Measurements from ENCODE around the gene ADAM10. TPM values are rescaled to one million over a fixed set of nuclear protein-coding genes. Genes with fewer than 3 reads are reported as not detected.
"Not testable (repeated sequence)": the region's sequence is repeated elsewhere in the genome, so short reads cannot be mapped to it uniquely, and the experiment has no call there.

Gene ADAM10
- 100 to 1,000 TPM; 141 to 284 (median 240) TPM for polyA plus RNA-seq (ENCODE audit: insufficient read length in 4 of 4)

- peak; percentile 98 to 99 (median 98) for DNase-seq (ENCODE audit: low read depth in 4 of 4, low spot score in 3 of 4)
Observed at GRCh38 chr15:58749532-58750337, at the start of gene ADAM10. Gene ADAM10, minus strand, starts transcription at chr15:58749707. Its CDS starts 173 bp downstream, at chr15:58749534.

- DNase-seq (ENCODE audit: low read depth in 4 of 4, low spot score in 3 of 4), result no peak
Observed at GRCh38 chr15:58797505-58797904, 48.0 kb upstream of the ADAM10 start.

- DNase-seq (ENCODE audit: low read depth in 4 of 4, low spot score in 3 of 4), result no peak
Observed at GRCh38 chr15:58795825-58796224, 46.3 kb upstream of the ADAM10 start.

GRCh38 chr15:58793862-58794261 is 44.4 kb upstream of the ADAM10 start:
- peak in 1 of 4 donors; percentile 46 for DNase-seq (ENCODE audit: low read depth in 4 of 4, low spot score in 3 of 4)

- no peak for DNase-seq (ENCODE audit: low read depth in 4 of 4, low spot score in 3 of 4)
Observed at GRCh38 chr15:58788056-58788710, 38.7 kb upstream of the ADAM10 start.

- no peak for DNase-seq (ENCODE audit: low read depth in 4 of 4, low spot score in 3 of 4)
Observed at GRCh38 chr15:58785355-58785754, 35.8 kb upstream of the ADAM10 start.

- no peak for DNase-seq (ENCODE audit: low read depth in 4 of 4, low spot score in 3 of 4)
Observed at GRCh38 chr15:58779554-58779953, 30.0 kb upstream of the ADAM10 start.

- DNase-seq (ENCODE audit: low read depth in 4 of 4, low spot score in 3 of 4), result no peak
Observed at GRCh38 chr15:58777107-58777506, 27.6 kb upstream of the ADAM10 start.

GRCh38 chr15:58775402-58775801 is 25.9 kb upstream of the ADAM10 start:
- no peak for DNase-seq (ENCODE audit: low read depth in 4 of 4, low spot score in 3 of 4)

GRCh38 chr15:58773024-58773423 is 23.5 kb upstream of the ADAM10 start:
- no peak for DNase-seq (ENCODE audit: low read depth in 4 of 4, low spot score in 3 of 4)

- DNase-seq (ENCODE audit: low read depth in 4 of 4, low spot score in 3 of 4), result peak in 1 of 4 donors; percentile 51
Observed at GRCh38 chr15:58771621-58772250, 22.2 kb upstream of the ADAM10 start.

GRCh38 chr15:58770857-58771620 is 21.5 kb upstream of the ADAM10 start, which contains the start of gene MINDY2:
Gene MINDY2, plus strand, starts transcription at chr15:58771302. Its CDS starts 94 bp downstream, at chr15:58771396.
- DNase-seq (ENCODE audit: low read depth in 4 of 4, low spot score in 3 of 4), result peak; percentile 99

- DNase-seq (ENCODE audit: low read depth in 4 of 4, low spot score in 3 of 4), result no peak
Observed at GRCh38 chr15:58770519-58770856, 21.0 kb upstream of the ADAM10 start.

GRCh38 chr15:58768601-58769004 is 19.1 kb upstream of the ADAM10 start:
- DNase-seq (ENCODE audit: low read depth in 4 of 4, low spot score in 3 of 4), result not testable (repeated sequence)

- no peak for DNase-seq (ENCODE audit: low read depth in 4 of 4, low spot score in 3 of 4)
Observed at GRCh38 chr15:58766290-58766689, 16.8 kb upstream of the ADAM10 start.

- DNase-seq (ENCODE audit: low read depth in 4 of 4, low spot score in 3 of 4), result no peak
Observed at GRCh38 chr15:58764468-58764867, 15.0 kb upstream of the ADAM10 start.

- DNase-seq (ENCODE audit: low read depth in 4 of 4, low spot score in 3 of 4), result no peak
Observed at GRCh38 chr15:58762731-58763130, 13.2 kb upstream of the ADAM10 start.

GRCh38 chr15:58762285-58762684 is 12.8 kb upstream of the ADAM10 start:
- no peak for DNase-seq (ENCODE audit: low read depth in 4 of 4, low spot score in 3 of 4)

- no peak for DNase-seq (ENCODE audit: low read depth in 4 of 4, low spot score in 3 of 4)
Observed at GRCh38 chr15:58761010-58761388, 11.5 kb upstream of the ADAM10 start.

GRCh38 chr15:58760385-58761009 is 11.0 kb upstream of the ADAM10 start:
- DNase-seq (ENCODE audit: low read depth in 4 of 4, low spot score in 3 of 4), result no peak
